Measurements from ENCODE around the gene UNC5B. TPM values are rescaled to one million over a fixed set of nuclear protein-coding genes. Genes with fewer than 3 reads are reported as not detected.

The UNC5B gene
- total RNA-seq, 4 donors from 2014 or later = 2.2 to 3.7 (median 3.2) TPM

DNA sequence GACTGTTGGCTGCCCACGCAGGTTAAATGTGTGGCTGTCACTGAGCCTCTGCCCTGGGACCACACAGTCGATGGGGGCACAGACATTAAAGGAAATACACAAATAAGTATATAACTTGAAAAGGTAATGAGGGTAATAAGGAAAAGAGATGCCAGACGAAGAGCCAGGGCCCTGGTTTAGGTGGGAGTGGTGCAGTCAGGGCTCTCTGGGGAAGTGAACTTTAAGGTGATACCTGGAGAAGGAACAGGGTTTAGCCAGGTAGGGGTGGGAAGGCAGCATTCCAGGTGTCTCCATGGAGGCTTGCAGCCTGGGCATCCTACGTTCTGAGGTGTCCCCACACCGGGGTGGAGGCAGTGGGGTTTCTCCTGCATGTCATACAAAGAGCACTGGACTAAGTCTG lies 50.4 kb downstream of the UNC5B start:
- TF ChIP-seq CTCF (IDR thresholded peaks at IDR 0.05) = no peak
- TF ChIP-seq EP300 (IDR thresholded peaks at IDR 0.05) = no peak
- TF ChIP-seq POLR2A (IDR thresholded peaks at IDR 0.05) = no peak
- no peak for TF ChIP-seq POLR2AphosphoS5 (IDR thresholded peaks at IDR 0.05)
- Histone ChIP-seq H3K4me3 (no peak overlapping the region), H3K4me1 (peaks cover 0 to 42% (median 9%) of the 10 kb centered on the region in 3 donors), H3K9me3 (no peaks in the 10 kb centered on the region), H3K27me3 (no peaks in the 10 kb centered on the region), H3K36me3 (no peaks in the 10 kb centered on the region), H3K27ac (no peak overlapping the region)
- no peak for ATAC-seq
- WGBS, 2 donors (ENCODE audit: low coverage in 1 of 2) = 92% methylated on average over 2 to 3 of the region's 5 CpGs

DNA sequence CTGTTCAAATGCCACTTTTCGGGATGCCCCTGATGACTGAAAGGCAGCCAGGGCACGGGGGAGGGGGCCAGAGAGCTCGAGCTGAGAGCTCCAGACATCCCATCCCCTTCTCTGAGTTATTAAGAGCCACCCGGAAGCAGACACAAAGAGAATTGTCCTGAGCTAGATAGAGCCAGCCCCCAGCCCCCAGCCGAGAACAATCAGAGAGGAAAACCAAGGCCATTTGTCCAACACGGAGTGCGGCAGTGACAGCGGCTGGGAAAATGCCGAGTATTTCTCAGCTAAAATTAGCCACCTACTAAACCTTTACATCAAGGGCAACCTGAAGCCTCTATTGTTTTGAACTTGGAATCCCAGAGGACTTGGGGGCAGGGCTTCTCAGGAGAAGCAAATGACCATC lies 51.0 kb downstream of the UNC5B start:
- Histone ChIP-seq H3K4me3 (no peak overlapping the region), H3K27ac (no peak overlapping the region), H3K36me3 (no peaks in the 10 kb centered on the region), H3K27me3 (no peaks in the 10 kb centered on the region), H3K9me3 (no peaks in the 10 kb centered on the region), H3K4me1 (peaks cover 0 to 46% (median 9%) of the 10 kb centered on the region in 3 donors)
- WGBS, 2 donors (ENCODE audit: low coverage in 1 of 2) = 40% methylated on average over 4 of the region's 9 CpGs; no CpG with 5 or more reads in 1 of the 2 donors
- no peak for ATAC-seq
- TF ChIP-seq CTCF (IDR thresholded peaks at IDR 0.05) = no peak
- no peak for TF ChIP-seq POLR2A (IDR thresholded peaks at IDR 0.05)
- TF ChIP-seq POLR2AphosphoS5 (IDR thresholded peaks at IDR 0.05) = no peak
- TF ChIP-seq EP300 (IDR thresholded peaks at IDR 0.05) = no peak

DNA sequence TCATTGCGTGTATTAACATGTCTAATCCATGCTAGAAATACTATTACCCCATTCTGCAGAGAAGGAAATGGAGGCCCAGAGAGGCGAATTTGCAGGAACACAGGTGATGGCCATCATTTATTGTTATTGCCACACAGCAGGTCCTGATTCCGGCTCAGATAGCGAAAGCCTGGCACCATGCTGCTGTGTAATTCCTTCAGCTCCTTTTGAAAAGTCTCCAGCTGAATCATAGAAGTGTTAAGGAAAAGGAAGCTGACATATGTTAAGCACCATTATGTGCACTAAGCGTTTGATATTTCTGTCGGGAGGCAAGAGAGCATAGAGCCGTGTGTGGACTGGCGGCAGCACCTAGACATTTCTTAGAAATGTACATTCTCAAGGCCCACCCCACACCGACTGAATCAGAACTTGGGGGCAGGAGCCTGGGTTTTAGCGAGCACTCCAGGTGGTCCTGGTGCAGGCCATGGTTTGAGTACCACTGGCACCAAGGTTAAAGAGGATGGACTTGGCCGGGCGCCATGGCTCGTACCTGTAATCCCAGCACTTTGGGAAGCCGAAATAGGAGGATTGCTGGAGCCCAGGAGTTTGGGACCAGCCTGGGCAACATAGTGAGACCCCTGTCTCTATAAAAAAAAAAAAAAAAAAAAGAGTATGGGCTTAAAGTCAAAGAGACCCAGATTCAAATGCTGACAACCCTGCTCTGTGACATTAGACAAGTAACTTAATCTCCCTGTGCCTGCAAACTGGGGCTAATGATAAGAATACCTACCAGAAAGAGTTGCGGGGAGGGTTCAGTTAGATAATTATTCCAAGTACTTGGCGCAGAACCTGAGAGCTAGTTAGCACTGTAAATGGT lies 52.2 kb downstream of the UNC5B start:
- Histone ChIP-seq H3K27ac (no peak overlapping the region), H3K27me3 (no peaks in the 10 kb centered on the region), H3K4me1 (peaks cover 0 to 56% (median 8%) of the 10 kb centered on the region in 3 donors), H3K36me3 (no peaks in the 10 kb centered on the region), H3K9me3 (no peaks in the 10 kb centered on the region), H3K4me3 (no peak overlapping the region)
- TF ChIP-seq POLR2AphosphoS5 (IDR thresholded peaks at IDR 0.05) (no peak), POLR2A (IDR thresholded peaks at IDR 0.05) (no peak), CTCF (IDR thresholded peaks at IDR 0.05) (no peak), EP300 (IDR thresholded peaks at IDR 0.05) (no peak)
- ATAC-seq = no peak
- 73 to 84% methylated on average over 10 to 12 of the region's 16 CpGs for WGBS, 2 donors (ENCODE audit: low coverage in 1 of 2)

GRCh38 chr10:71265201-71265575 lies 52.8 kb downstream of the UNC5B start:
- no peaks in the 10 kb centered on the region for H3K27me3 ChIP-seq
- TF ChIP-seq EP300 (IDR thresholded peaks at IDR 0.05) = no peak
- no peak for TF ChIP-seq POLR2AphosphoS5 (IDR thresholded peaks at IDR 0.05)
- TF ChIP-seq POLR2A (IDR thresholded peaks at IDR 0.05) = no peak
- TF ChIP-seq CTCF (IDR thresholded peaks at IDR 0.05) = no peak
- H3K36me3 ChIP-seq = no peaks in the 10 kb centered on the region
- 76% methylated on average over 2 of the region's 9 CpGs; no CpG with 5 or more reads in 1 of the 2 donors for WGBS, 2 donors (ENCODE audit: low coverage in 1 of 2)
- H3K4me3 ChIP-seq = no peak overlapping the region
- H3K4me1 ChIP-seq = peaks cover 0 to 56% (median 2%) of the 10 kb centered on the region in 3 donors
- no peaks in the 10 kb centered on the region for H3K9me3 ChIP-seq
- no peak for ATAC-seq
- H3K27ac ChIP-seq = no peak overlapping the region

Data from gastroesophageal sphincter (tissue), 4 donors.